H1 (cell line): ENCODE results near the gene SURF1. TPM values are rescaled to one million over a fixed set of nuclear protein-coding genes. Genes with fewer than 3 reads are reported as not detected.
A peak's percentile ranks its signal among the peaks of the same experiment; 100 is the strongest.

Experiments used
- CTCF ChIA-PET: fragments of 300-600 bp; sonication (Branson Sonifier 250); formaldehyde crosslinking; loops from one replicate; lab custom pipeline; 2021; ENCODE audit not compliant: partially characterized antibody; lab: Charles Lee
- POLR2A ChIA-PET: fragments of 300-600 bp; sonication (Branson Sonifier 250); formaldehyde crosslinking; loops from one replicate; lab custom pipeline; 2021; ENCODE audit warnings: inconsistent platforms; ENCODE audit not compliant: partially characterized antibody; lab: Charles Lee
- DNase-seq, 2 experiments: peaks; one replicate each; pipeline versions ENCODE4 v3.0.0 to v3.0.0-alpha.2; 2010 to 2022; ENCODE audit warnings: low spot score in 2 of 2, low read depth in 1 of 2, mixed read lengths in 1 of 2
- FAIRE-seq: peaks from 2 replicates; lab custom pipeline; 2011; peaks lifted over from hg19 to GRCh38; lab: Jason Lieb, UNC
- H2AFZ ChIP-seq: 2 replicates; pipeline ENCODE4 v1.8.1; 2012; ENCODE audit warnings: low read length, inconsistent platforms
- H2AK5ac ChIP-seq: 2 replicates; pipeline ENCODE4 v1.6.1; 2013; ENCODE audit warnings: low read depth, low read length
- H2BK120ac ChIP-seq: replicated peaks from 2 replicates; pipeline ENCODE3; 2013; ENCODE audit warnings: low read depth, low read length, inconsistent platforms
- H2BK12ac ChIP-seq: 2 replicates; pipeline ENCODE4 v1.6.1; 2013; ENCODE audit warnings: low read depth, low read length
- H2BK15ac ChIP-seq: 2 replicates; pipeline ENCODE4 v1.6.1; 2013; ENCODE audit warnings: low read length
- H2BK20ac ChIP-seq: 2 replicates; pipeline ENCODE4 v1.6.1; 2013; ENCODE audit warnings: low read length
- H2BK5ac ChIP-seq: 2 replicates; pipeline ENCODE4 v1.6.1; 2013; ENCODE audit warnings: low read depth, low read length
- H3K14ac ChIP-seq: 2 replicates; pipeline ENCODE4 v1.6.1; 2013; ENCODE audit warnings: inconsistent platforms; ENCODE audit not compliant: insufficient read length
- H3K18ac ChIP-seq: 2 replicates; pipeline ENCODE4 v1.6.1; 2013; ENCODE audit warnings: low read length; ENCODE audit errors: extremely low read depth
- H3K23ac ChIP-seq: 2 replicates; pipeline ENCODE4 v1.6.1; 2013; ENCODE audit warnings: inconsistent platforms; ENCODE audit not compliant: insufficient read length
- H3K23me2 ChIP-seq: 2 replicates; pipeline ENCODE4 v1.6.1; 2013; ENCODE audit warnings: low read depth, low read length
- H3K27ac ChIP-seq: 2 replicates; pipeline ENCODE4 v1.6.1; 2011; ENCODE audit warnings: low read depth, low read length, inconsistent platforms
- H3K27me3 ChIP-seq, 4 experiments: replicated peaks in 1 of 4; 1 replicate in 1 of 4; 2 replicates in 3 of 4; pipeline versions ENCODE4 v1.6.1 to v1.8.1; 2011 to 2013; ENCODE audit warnings: low read length in 3 of 4, mild to moderate bottlenecking in 3 of 4, inconsistent platforms in 2 of 4, mixed read lengths in 2 of 4, moderate library complexity in 1 of 4; ENCODE audit not compliant: control insufficient read depth in 3 of 4, insufficient read depth in 3 of 4; ENCODE audit errors: extremely low read depth in 1 of 4
- H3K36me3 ChIP-seq, 4 experiments: 2 replicates each; pipeline versions ENCODE4 v1.6.1 to v1.8.1; 2011 to 2013; ENCODE audit warnings: mild to moderate bottlenecking in 4 of 4, low read length in 3 of 4, moderate library complexity in 2 of 4, control low read depth in 1 of 4, inconsistent platforms in 1 of 4; ENCODE audit not compliant: insufficient read depth in 4 of 4, control insufficient read depth in 2 of 4
- H3K4ac ChIP-seq: replicated peaks from 2 replicates; pipeline ENCODE3; 2013; ENCODE audit warnings: low read length, low read depth, mixed read lengths, inconsistent platforms; ENCODE audit not compliant: insufficient read length
- H3K4me1 ChIP-seq, 4 experiments: replicated peaks in 1 of 4; 1 replicate in 1 of 4; 2 replicates in 3 of 4; pipeline versions ENCODE4 v1.6.1 to v1.8.1; 2011 to 2013; ENCODE audit warnings: low read length in 3 of 4, inconsistent platforms in 2 of 4, mixed read lengths in 1 of 4; ENCODE audit not compliant: insufficient read depth in 4 of 4, control insufficient read depth in 3 of 4
- H3K4me2 ChIP-seq, 2 experiments: 2 replicates each; pipeline versions ENCODE4 v1.6.1 to v1.8.1; 2011 to 2013; ENCODE audit warnings: low read depth in 2 of 2, low read length in 2 of 2, control low read depth in 1 of 2, inconsistent platforms in 1 of 2, mild to moderate bottlenecking in 1 of 2; ENCODE audit not compliant: insufficient read depth in 1 of 2
- H3K4me3 ChIP-seq, 4 experiments: fragments of 200-600, 300-600 bp in 1 of 4; sonication (generic), shearing (Covaris generic), sonication (Bioruptor Twin) in 1 of 4; 2 replicates each; pipeline versions ENCODE4 v1.5.1 to v1.8.1; 2011 to 2016; ENCODE audit warnings: low read length in 4 of 4, low read depth in 3 of 4, control low read depth in 2 of 4, inconsistent platforms in 2 of 4, mild to moderate bottlenecking in 2 of 4, mixed read lengths in 1 of 4, moderate library complexity in 1 of 4; ENCODE audit not compliant: insufficient read depth in 2 of 4; ENCODE audit errors: extremely low read depth in 1 of 4
- H3K56ac ChIP-seq: replicated peaks from 2 replicates; pipeline ENCODE3; 2013; ENCODE audit warnings: low read depth, mild to moderate bottlenecking, mixed read lengths, low read length, inconsistent platforms; ENCODE audit not compliant: insufficient read length
- H3K79me1 ChIP-seq: 2 replicates; pipeline ENCODE4 v1.6.1; 2013; ENCODE audit warnings: low read depth, low read length, control low read depth
- H3K79me2 ChIP-seq, 2 experiments: 2 replicates each; pipeline versions ENCODE4 v1.6.1 to v1.8.1; 2012 to 2013; ENCODE audit warnings: low read length in 2 of 2, mild to moderate bottlenecking in 2 of 2, inconsistent platforms in 1 of 2; ENCODE audit not compliant: insufficient read depth in 2 of 2, control insufficient read depth in 1 of 2
- H3K9ac ChIP-seq, 4 experiments: replicated peaks in 1 of 4; 1 replicate in 1 of 4; 2 replicates in 3 of 4; pipeline versions ENCODE4 v1.6.1 to v1.8.1; 2011 to 2013; ENCODE audit warnings: low read depth in 3 of 4, low read length in 3 of 4, control low read depth in 2 of 4, mild to moderate bottlenecking in 2 of 4, moderate library complexity in 2 of 4, inconsistent platforms in 1 of 4; ENCODE audit errors: extremely low read depth in 1 of 4
- H3K9me3 ChIP-seq, 2 experiments: 2 replicates each; pipeline versions ENCODE4 v1.6.1 to v1.8.1; 2012 to 2013; ENCODE audit warnings: mild to moderate bottlenecking in 2 of 2, moderate library complexity in 2 of 2, control low read depth in 1 of 2, inconsistent platforms in 1 of 2, low read depth in 1 of 2, low read length in 1 of 2, mixed read lengths in 1 of 2; ENCODE audit not compliant: insufficient read depth in 2 of 2
- H4K20me1 ChIP-seq, 2 experiments: replicated peaks in 1 of 2; 2 replicates each; pipeline versions ENCODE3 to v1.8.1; 2011 to 2013; ENCODE audit warnings: inconsistent platforms in 2 of 2, low read length in 2 of 2, mild to moderate bottlenecking in 1 of 2; ENCODE audit not compliant: insufficient read depth in 2 of 2, control insufficient read depth in 1 of 2
- H4K5ac ChIP-seq: 2 replicates; pipeline ENCODE4 v1.6.1; 2013; ENCODE audit warnings: low read length, low read depth, mixed read lengths, inconsistent platforms; ENCODE audit not compliant: insufficient read length
- H4K8ac ChIP-seq: 2 replicates; pipeline ENCODE4 v1.8.0; 2013; ENCODE audit warnings: mild to moderate bottlenecking, moderate library complexity, low read length, inconsistent platforms; ENCODE audit not compliant: insufficient read depth; ENCODE audit errors: extremely low read depth
- H4K91ac ChIP-seq: replicated peaks from 2 replicates; pipeline ENCODE3; 2013; ENCODE audit warnings: low read length, mixed read lengths, inconsistent platforms; ENCODE audit not compliant: insufficient read length
- CTBP2 ChIP-seq: IDR thresholded peaks from 2 replicates; pipeline ENCODE4 v1.7.0; 2011; ENCODE audit warnings: borderline replicate concordance, mild to moderate bottlenecking, moderate library complexity, mixed read lengths, low read length; ENCODE audit not compliant: insufficient read depth, insufficient read length
- MAFK ChIP-seq: IDR thresholded peaks from 2 replicates; pipeline ENCODE4 v1.6.1; 2012; ENCODE audit warnings: low read depth, mild to moderate bottlenecking, improper control_type of control experiment, low read length
- POLR2AphosphoS5 ChIP-seq: IDR thresholded peaks from 2 replicates; pipeline ENCODE4 v1.6.1; 2011; ENCODE audit warnings: low read depth, low read length
- TEAD4 ChIP-seq: IDR thresholded peaks from 2 replicates; pipeline ENCODE4 v1.6.1; 2012; ENCODE audit warnings: low read depth, low read length, inconsistent platforms, mixed read lengths
- WGBS, 2 experiments: shearing (Covaris generic) in 1 of 2; methylation state at CpG; one replicate each; pipeline versions ENCODE4 v1.1.6 to v1.1.7; 2013 to 2015; ENCODE audit warnings: low lambda C conversion rate in 2 of 2, mixed read lengths in 2 of 2, inconsistent platforms in 1 of 2, low coverage in 1 of 2, missing lambda C conversion rate in 1 of 2; ENCODE audit not compliant: insufficient replicate concordance in 2 of 2, insufficient coverage in 1 of 2, insufficient read length in 1 of 2; ENCODE audit errors: extremely low coverage in 1 of 2, missing lambda C conversion rate in 1 of 2; 5-methylcytosine and 5-hydroxymethylcytosine counted together
- polyA plus RNA-seq, 7 experiments: library from polyadenylated mRNA; depleted of rRNA in 3 of 7; stranded (reverse) in 5 of 7; unstranded in 2 of 7; fragments of >200 nt in 5 of 7; fragments of 200-250 nt in 2 of 7; gene quantifications; 1 replicate in 5 of 7; 2 replicates in 1 of 7; 4 replicates in 1 of 7; pipeline versions ENCODE4 v1.2.1 to v1.2.3, GENCODE V29; 2011 to 2013; ENCODE audit warnings: missing spikeins in 2 of 7, mixed read lengths in 2 of 7
- total RNA-seq: library from RNA; stranded (reverse); fragmentation: NEBNext Ultra II Directional; extraction: Animal tissue kit (Norgen Biotek cat#: 25700); gene quantifications from 2 replicates; pipeline ENCODE4 v1.2.1, GENCODE V29; 2021
- TF ChIP-seq, protein P1 (sequence below): IDR thresholded peaks from 2 replicates; pipeline ENCODE4 v1.6.1; 2011; ENCODE audit warnings: low read depth, mild to moderate bottlenecking, low read length; ENCODE audit not compliant: insufficient read depth

Gene SURF1
- total and polyA plus RNA-seq, 2 of the 8 experiments (the other 6 are each of a cell fraction or from before 2014, with no cell fraction given) = 43.1 to 44.7 TPM

DNA sequence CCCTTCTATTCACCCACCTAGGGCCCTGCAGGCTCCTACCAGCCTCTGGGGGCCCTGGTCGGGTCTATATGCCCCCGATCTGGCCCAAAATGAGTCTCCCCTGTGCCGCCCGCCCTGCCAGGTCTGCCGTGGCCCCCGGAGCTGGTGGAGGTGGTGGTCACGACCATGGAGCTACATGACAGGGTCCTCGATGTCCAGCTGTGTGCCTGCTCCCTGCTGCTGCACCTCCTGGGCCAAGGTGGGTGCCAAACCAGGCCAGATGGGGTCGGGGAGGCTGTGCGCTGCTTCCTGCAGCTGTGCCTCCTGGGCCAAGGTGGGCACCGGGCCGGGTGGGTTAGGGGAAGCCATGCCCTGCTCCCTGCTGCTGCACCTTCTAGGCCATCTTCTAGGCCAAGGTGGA, 44.0 kb upstream of the SURF1 start:
- CTCF ChIA-PET = interaction anchor here (0.8 to 3.2 kb wide), 7 partner anchors 13 to 86 kb away, joined by 3 to 14 read pairs (median 4); partner anchors contain the start of gene REXO4
- H3K23me2 ChIP-seq = no peaks in the 10 kb centered on the region
- no peak overlapping the region for H3K23ac ChIP-seq
- H2BK15ac ChIP-seq = no peak overlapping the region
- DNase-seq (no peak), FAIRE-seq (no peak)
- no peak overlapping the region for H3K9ac ChIP-seq
- H3K4me1 ChIP-seq = no peaks in the 10 kb centered on the region
- no peak overlapping the region for H3K4me2 ChIP-seq
- peaks cover 10 to 13% of the 10 kb centered on the region in 2 experiments for H4K20me1 ChIP-seq
- POLR2A ChIA-PET = interaction anchor here (0.7 to 1.6 kb wide), 6 partner anchors 14 to 341 kb away, joined by 3 to 7 read pairs (median 3); partner anchors contain the start of genes MED22 and RPL7A
- TF ChIP-seq TEAD4 (no peak), CTBP2 (no peak), POLR2AphosphoS5 (peak; percentile 24; the same call in 1 of the 2 replicates), MAFK (no peak)
- TF ChIP-seq, protein P1, sequence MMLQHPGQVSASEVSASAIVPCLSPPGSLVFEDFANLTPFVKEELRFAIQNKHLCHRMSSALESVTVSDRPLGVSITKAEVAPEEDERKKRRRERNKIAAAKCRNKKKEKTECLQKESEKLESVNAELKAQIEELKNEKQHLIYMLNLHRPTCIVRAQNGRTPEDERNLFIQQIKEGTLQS = no peak
- no peak overlapping the region for H4K8ac ChIP-seq
- H2BK5ac ChIP-seq = no peak overlapping the region
- no peak overlapping the region for H4K91ac ChIP-seq
- WGBS, 2 experiments = 90% methylated on average over 12 of the region's 12 CpGs; no CpG with 5 or more reads in 1 of the 2 experiments
- no peaks in the 10 kb centered on the region for H3K9me3 ChIP-seq
- H4K5ac ChIP-seq = no peak overlapping the region
- H3K14ac ChIP-seq = no peak overlapping the region
- H2BK20ac ChIP-seq = no peak overlapping the region
- no peak overlapping the region for H3K18ac ChIP-seq
- peaks cover 1 to 8% (median 2%) of the 10 kb centered on the region in 4 experiments; a peak in 3 of 8 replicates for H3K36me3 ChIP-seq
- H3K4ac ChIP-seq = no peak overlapping the region
- no peak overlapping the region for H2AK5ac ChIP-seq
- H2BK120ac ChIP-seq = no peak overlapping the region
- no peaks in the 10 kb centered on the region for H3K79me1 ChIP-seq
- H2BK12ac ChIP-seq = no peak overlapping the region
- H3K27ac ChIP-seq = no peak overlapping the region
- no peak overlapping the region for H2AFZ ChIP-seq
- no peaks in the 10 kb centered on the region for H3K79me2 ChIP-seq
- no peak overlapping the region for H3K56ac ChIP-seq
- H3K4me3 ChIP-seq = no peak overlapping the region
- no peaks in the 10 kb centered on the region for H3K27me3 ChIP-seq
